Immature natural killer cell (primary cell): ENCODE measurements around the gene RPS6KA2. TPM values are rescaled to one million over a fixed set of nuclear protein-coding genes. Genes with fewer than 3 reads are reported as not detected.

Experiments
- DNase-seq, 3 donors: peaks; one replicate each; pipeline ENCODE4 v3.0.0; 2022; ENCODE audit warnings: mixed read lengths in 1 of 3
- H3K27ac Mint-ChIP-seq, 6 donors: one replicate each; pipeline ENCODE4 v1.8.0; 2020; ENCODE audit warnings: mixed read lengths in 6 of 6, mild to moderate bottlenecking in 5 of 6, inconsistent platforms in 4 of 6, moderate library complexity in 3 of 6
- H3K27me3 Mint-ChIP-seq, 3 donors: one replicate each; pipeline ENCODE4 v1.8.0; 2020 to 2021; ENCODE audit warnings: low read depth in 3 of 3, mild to moderate bottlenecking in 3 of 3, mixed read lengths in 3 of 3, moderate library complexity in 3 of 3, inconsistent platforms in 1 of 3
- H3K36me3 Mint-ChIP-seq, 3 donors: one replicate each; pipeline ENCODE4 v1.8.0; 2020; ENCODE audit warnings: mixed read lengths in 3 of 3, inconsistent platforms in 2 of 3, mild to moderate bottlenecking in 2 of 3
- H3K4me1 Mint-ChIP-seq, 2 donors: one replicate each; pipeline ENCODE4 v1.8.0; 2020; ENCODE audit warnings: inconsistent platforms in 2 of 2, mild to moderate bottlenecking in 2 of 2, mixed read lengths in 2 of 2, moderate library complexity in 1 of 2
- H3K4me3 Mint-ChIP-seq, 5 donors: one replicate each; pipeline ENCODE4 v1.8.0; 2020; ENCODE audit warnings: mild to moderate bottlenecking in 5 of 5, mixed read lengths in 5 of 5, inconsistent platforms in 3 of 5, moderate library complexity in 3 of 5
- H3K9me3 Mint-ChIP-seq, 6 donors: one replicate each; pipeline ENCODE4 v1.8.0; 2020; ENCODE audit warnings: mild to moderate bottlenecking in 6 of 6, mixed read lengths in 6 of 6, inconsistent platforms in 4 of 6, moderate library complexity in 3 of 6
- polyA plus RNA-seq, 3 donors: library from polyadenylated mRNA; unstranded; fragments of 300-500 nt; fragmentation: Illumina TruSeq; gene quantifications; one replicate each; pipeline ENCODE4 v1.2.3, GENCODE V29; 2021

The RPS6KA2 gene
- polyA plus RNA-seq, 3 donors from 2014 or later = 2.5 to 5.3 (median 3.4) TPM

GRCh38 chr6:166526937-166527336, 100.1 kb downstream of the RPS6KA2 start:
- peaks cover 0 to 16% (median 2%) of the 10 kb centered on the region in 3 donors for H3K27me3 Mint-ChIP-seq
- no peak overlapping the region for H3K4me3 Mint-ChIP-seq
- DNase-seq = no peak
- H3K36me3 Mint-ChIP-seq = peaks cover 0 to 4% (median 3%) of the 10 kb centered on the region in 3 donors
- no peaks in the 10 kb centered on the region for H3K4me1 Mint-ChIP-seq
- H3K27ac Mint-ChIP-seq = no peak overlapping the region
- no peaks in the 10 kb centered on the region for H3K9me3 Mint-ChIP-seq

GRCh38 chr6:166525567-166525966, 101.5 kb downstream of the RPS6KA2 start:
- no peak overlapping the region for H3K4me3 Mint-ChIP-seq
- peaks cover 0 to 7% (median 4%) of the 10 kb centered on the region in 3 donors for H3K36me3 Mint-ChIP-seq
- H3K27me3 Mint-ChIP-seq = peaks cover 0 to 16% (median 2%) of the 10 kb centered on the region in 3 donors
- no peak overlapping the region for H3K27ac Mint-ChIP-seq
- DNase-seq = no peak
- H3K9me3 Mint-ChIP-seq = no peaks in the 10 kb centered on the region
- H3K4me1 Mint-ChIP-seq = no peaks in the 10 kb centered on the region

GRCh38 chr6:166523782-166524559, 103.1 kb downstream of the RPS6KA2 start:
- H3K9me3 Mint-ChIP-seq = no peaks in the 10 kb centered on the region
- no peak overlapping the region for H3K27ac Mint-ChIP-seq
- no peak overlapping the region for H3K4me3 Mint-ChIP-seq

GRCh38 chr6:166520905-166521834, 105.9 kb downstream of the RPS6KA2 start:
- Mint-ChIP-seq H3K4me3 (no peak overlapping the region), H3K9me3 (peaks cover 0 to 4% (median 0%) of the 10 kb centered on the region in 6 donors), H3K27ac (no peak overlapping the region), H3K4me1 (no peaks in the 10 kb centered on the region), H3K36me3 (peaks cover 0 to 4% (median 0%) of the 10 kb centered on the region in 3 donors), H3K27me3 (peaks cover 0 to 10% (median 2%) of the 10 kb centered on the region in 3 donors)
- no peak for DNase-seq

More at GRCh38 chr6:166523782-166524559, 103.1 kb downstream of the RPS6KA2 start:
- DNase-seq = no peak
- peaks cover 0 to 7% (median 0%) of the 10 kb centered on the region in 3 donors for H3K36me3 Mint-ChIP-seq
- peaks cover 0 to 16% (median 4%) of the 10 kb centered on the region in 3 donors for H3K27me3 Mint-ChIP-seq
- H3K4me1 Mint-ChIP-seq = no peaks in the 10 kb centered on the region

GRCh38 chr6:166516251-166516884, 110.7 kb downstream of the RPS6KA2 start:
- Mint-ChIP-seq H3K4me1 (no peaks in the 10 kb centered on the region), H3K27me3 (peaks cover 0 to 4% (median 2%) of the 10 kb centered on the region in 3 donors), H3K36me3 (peaks cover 0 to 7% (median 4%) of the 10 kb centered on the region in 3 donors), H3K27ac (peak overlapping the region in 1 of 6 donors; percentile 53), H3K9me3 (peaks cover 0 to 4% (median 0%) of the 10 kb centered on the region in 6 donors), H3K4me3 (no peak overlapping the region)
- no peak for DNase-seq

GRCh38 chr6:166515072-166515810, 111.8 kb downstream of the RPS6KA2 start:
- DNase-seq = no peak
- H3K9me3 Mint-ChIP-seq = peaks cover 0 to 4% (median 0%) of the 10 kb centered on the region in 6 donors
- H3K27ac Mint-ChIP-seq = peak overlapping the region in 1 of 6 donors; percentile 53
- no peaks in the 10 kb centered on the region for H3K4me1 Mint-ChIP-seq
- H3K36me3 Mint-ChIP-seq = peaks cover 0 to 7% (median 3%) of the 10 kb centered on the region in 3 donors
- no peak overlapping the region for H3K4me3 Mint-ChIP-seq
- peaks cover 0 to 7% (median 3%) of the 10 kb centered on the region in 3 donors for H3K27me3 Mint-ChIP-seq

GRCh38 chr6:166514196-166514595, 112.9 kb downstream of the RPS6KA2 start:
- H3K9me3 Mint-ChIP-seq = peaks cover 0 to 4% (median 0%) of the 10 kb centered on the region in 6 donors
- no peaks in the 10 kb centered on the region for H3K4me1 Mint-ChIP-seq
- DNase-seq = no peak
- no peak overlapping the region for H3K27ac Mint-ChIP-seq
- no peak overlapping the region for H3K4me3 Mint-ChIP-seq
- peaks cover 0 to 7% (median 3%) of the 10 kb centered on the region in 3 donors for H3K36me3 Mint-ChIP-seq
- H3K27me3 Mint-ChIP-seq = peaks cover 2 to 6% (median 3%) of the 10 kb centered on the region in 3 donors

GRCh38 chr6:166512567-166512966, 114.5 kb downstream of the RPS6KA2 start:
- Mint-ChIP-seq H3K4me3 (no peak overlapping the region), H3K27me3 (peaks cover 3 to 5% (median 3%) of the 10 kb centered on the region in 3 donors), H3K36me3 (peaks cover 0 to 7% (median 3%) of the 10 kb centered on the region in 3 donors), H3K27ac (no peak overlapping the region), H3K4me1 (no peaks in the 10 kb centered on the region), H3K9me3 (peaks cover 0 to under 1% (median 0%) of the 10 kb centered on the region in 6 donors)
- DNase-seq = no peak

- no peak for DNase-seq
- Mint-ChIP-seq H3K27me3 (peaks cover 3 to 5% (median 3%) of the 10 kb centered on the region in 3 donors), H3K36me3 (peaks cover 0 to 7% (median 3%) of the 10 kb centered on the region in 3 donors), H3K4me1 (no peaks in the 10 kb centered on the region), H3K4me3 (no peak overlapping the region), H3K9me3 (no peaks in the 10 kb centered on the region), H3K27ac (no peak overlapping the region)
These were observed 115.7 kb downstream of the RPS6KA2 start for GRCh38 chr6:166511316-166511715.

- no peak overlapping the region for H3K4me3 Mint-ChIP-seq
- H3K9me3 Mint-ChIP-seq = no peaks in the 10 kb centered on the region
- DNase-seq = no peak
- H3K4me1 Mint-ChIP-seq = no peaks in the 10 kb centered on the region
- no peak overlapping the region for H3K27ac Mint-ChIP-seq
- no peaks in the 10 kb centered on the region for H3K36me3 Mint-ChIP-seq
- H3K27me3 Mint-ChIP-seq = peaks cover 1 to 3% (median 3%) of the 10 kb centered on the region in 3 donors
These were observed 117.9 kb downstream of the RPS6KA2 start for GRCh38 chr6:166509193-166509592.

- H3K27ac Mint-ChIP-seq = no peak overlapping the region
- DNase-seq = no peak
- no peaks in the 10 kb centered on the region for H3K9me3 Mint-ChIP-seq
- H3K4me1 Mint-ChIP-seq = no peaks in the 10 kb centered on the region
- H3K27me3 Mint-ChIP-seq = peaks cover 1 to 3% (median 3%) of the 10 kb centered on the region in 3 donors
- no peaks in the 10 kb centered on the region for H3K36me3 Mint-ChIP-seq
- H3K4me3 Mint-ChIP-seq = no peak overlapping the region
These were observed 118.3 kb downstream of the RPS6KA2 start for GRCh38 chr6:166508726-166509125.

- no peak overlapping the region for H3K4me3 Mint-ChIP-seq
- DNase-seq = no peak
- H3K9me3 Mint-ChIP-seq = no peaks in the 10 kb centered on the region
- H3K27me3 Mint-ChIP-seq = peaks cover 1 to 3% (median 3%) of the 10 kb centered on the region in 3 donors
- H3K4me1 Mint-ChIP-seq = no peaks in the 10 kb centered on the region
- no peaks in the 10 kb centered on the region for H3K36me3 Mint-ChIP-seq
- H3K27ac Mint-ChIP-seq = no peak overlapping the region
These were observed 119.1 kb downstream of the RPS6KA2 start for GRCh38 chr6:166507809-166508564.
